H9 (cell line): ENCODE measurements around the gene CACNA1I. TPM values are rescaled to one million over a fixed set of nuclear protein-coding genes. Genes with fewer than 3 reads are reported as not detected.

Source experiments
- DNase-seq: peaks from one replicate; pipeline ENCODE4 v3.0.0-alpha.2; 2017
- H2AFZ ChIP-seq: one replicate; pipeline ENCODE4 v1.6.1; 2013; ENCODE audit warnings: mild to moderate bottlenecking, low read length, control low read depth, moderate library complexity
- H2AK5ac ChIP-seq: 2 replicates; pipeline ENCODE4 v1.6.1; 2013; ENCODE audit warnings: low read length, control low read depth, mixed read lengths; ENCODE audit not compliant: insufficient read length
- H2BK120ac ChIP-seq: one replicate; pipeline ENCODE4 v1.6.1; 2013; ENCODE audit warnings: low read depth, mild to moderate bottlenecking, low read length, control low read depth, inconsistent platforms; ENCODE audit not compliant: poor library complexity, severe bottlenecking
- H2BK12ac ChIP-seq: 2 replicates; pipeline ENCODE4 v1.6.1; 2013; ENCODE audit warnings: low read length, control low read depth, mixed read lengths, low read depth; ENCODE audit not compliant: insufficient read length
- H2BK15ac ChIP-seq: 2 replicates; pipeline ENCODE4 v1.6.1; 2013; ENCODE audit warnings: low read depth, low read length, control low read depth
- H2BK20ac ChIP-seq: one replicate; pipeline ENCODE4 v1.6.1; 2013; ENCODE audit warnings: low read depth, mild to moderate bottlenecking, low read length, control low read depth, inconsistent platforms; ENCODE audit not compliant: poor library complexity, severe bottlenecking
- H2BK5ac ChIP-seq: 2 replicates; pipeline ENCODE4 v1.6.1; 2013; ENCODE audit warnings: low read length, control low read depth, mixed read lengths; ENCODE audit not compliant: insufficient read length
- H3K14ac ChIP-seq: 2 replicates; pipeline ENCODE4 v1.6.1; 2013; ENCODE audit warnings: low read length, control low read depth; ENCODE audit not compliant: insufficient read depth
- H3K18ac ChIP-seq: 2 replicates; pipeline ENCODE4 v1.6.1; 2013; ENCODE audit warnings: low read depth, mild to moderate bottlenecking, mixed read lengths, low read length, control low read depth; ENCODE audit not compliant: insufficient read length
- H3K23ac ChIP-seq: 2 replicates; pipeline ENCODE4 v1.6.1; 2013; ENCODE audit warnings: low read length, control low read depth, mixed read lengths, low read depth; ENCODE audit not compliant: insufficient read length
- H3K23me2 ChIP-seq: 2 replicates; pipeline ENCODE4 v1.6.1; 2013; ENCODE audit warnings: low read depth, mild to moderate bottlenecking, mixed read lengths, low read length, control low read depth; ENCODE audit not compliant: insufficient read length, poor library complexity, severe bottlenecking
- H3K27ac ChIP-seq: 2 replicates; pipeline ENCODE4 v1.5.1; 2013; ENCODE audit warnings: low read length, control low read depth, mixed read lengths, low read depth; ENCODE audit not compliant: insufficient read length
- H3K27me3 ChIP-seq: 2 replicates; pipeline ENCODE4 v1.6.1; 2013; ENCODE audit warnings: low read length, control low read depth, inconsistent platforms; ENCODE audit not compliant: insufficient read depth
- H3K4ac ChIP-seq: 2 replicates; pipeline ENCODE4 v1.6.1; 2013; ENCODE audit warnings: low read depth, mild to moderate bottlenecking, control low read depth, inconsistent platforms, low read length, moderate library complexity
- H3K4me1 ChIP-seq: 2 replicates; pipeline ENCODE4 v1.6.1; 2013; ENCODE audit warnings: low read length, control low read depth, inconsistent platforms; ENCODE audit not compliant: insufficient read depth
- H3K4me2 ChIP-seq: 2 replicates; pipeline ENCODE4 v1.6.1; 2013; ENCODE audit warnings: low read length, control low read depth, mixed read lengths; ENCODE audit not compliant: insufficient read length, insufficient read depth
- H3K56ac ChIP-seq: 2 replicates; pipeline ENCODE4 v1.6.1; 2013; ENCODE audit warnings: low read depth, mild to moderate bottlenecking, mixed read lengths, low read length, control low read depth; ENCODE audit not compliant: insufficient read length
- H3K79me1 ChIP-seq: 2 replicates; pipeline ENCODE4 v1.6.1; 2013; ENCODE audit warnings: low read depth, mild to moderate bottlenecking, moderate library complexity, low read length, control low read depth, inconsistent platforms; ENCODE audit not compliant: insufficient read depth, poor library complexity, severe bottlenecking
- H3K79me2 ChIP-seq: 2 replicates; pipeline ENCODE4 v1.6.1; 2013; ENCODE audit warnings: low read length, control low read depth, inconsistent platforms; ENCODE audit not compliant: insufficient read depth
- H3K9ac ChIP-seq: 2 replicates; pipeline ENCODE4 v1.6.1; 2013; ENCODE audit warnings: low read length, control low read depth, mixed read lengths; ENCODE audit not compliant: insufficient read length; ENCODE audit errors: extremely low read depth
- H3K9me3 ChIP-seq: one replicate; pipeline ENCODE4 v1.6.1; 2013; ENCODE audit warnings: low read depth, low read length, inconsistent platforms; ENCODE audit not compliant: control insufficient read depth
- H3T11ph ChIP-seq: one replicate; pipeline ENCODE4 v1.6.1; 2013; ENCODE audit warnings: mild to moderate bottlenecking, low read length, control low read depth, inconsistent platforms
- H4K20me1 ChIP-seq: one replicate; pipeline ENCODE4 v1.6.1; 2013; ENCODE audit not compliant: control insufficient read depth, insufficient read length, insufficient read depth
- H4K5ac ChIP-seq: 2 replicates; pipeline ENCODE4 v1.6.1; 2013; ENCODE audit warnings: low read depth, mild to moderate bottlenecking, mixed read lengths, low read length, control low read depth; ENCODE audit not compliant: insufficient read length
- H4K8ac ChIP-seq: replicated peaks from 2 replicates; pipeline ENCODE4 v1.6.1; 2013; ENCODE audit warnings: low read length, control low read depth, mixed read lengths, low read depth; ENCODE audit not compliant: insufficient read length
- H4K91ac ChIP-seq: 2 replicates; pipeline ENCODE4 v1.6.1; 2013; ENCODE audit warnings: low read depth, mild to moderate bottlenecking, moderate library complexity, mixed read lengths, low read length, control low read depth; ENCODE audit not compliant: insufficient read length
- H3K27ac Mint-ChIP-seq, 3 experiments: 2 replicates in 2 of 3; 3 replicates in 1 of 3; pipeline ENCODE4 v1.8.0; 2020 to 2021; ENCODE audit warnings: mixed read lengths in 3 of 3, mild to moderate bottlenecking in 1 of 3, moderate library complexity in 1 of 3
- H3K27me3 Mint-ChIP-seq: 2 replicates; pipeline ENCODE4 v1.8.0; 2021; ENCODE audit warnings: low read depth, mild to moderate bottlenecking, moderate library complexity, mixed read lengths
- H3K36me3 Mint-ChIP-seq, 3 experiments: 2 replicates in 2 of 3; 3 replicates in 1 of 3; pipeline ENCODE4 v1.8.0; 2020 to 2021; ENCODE audit warnings: low read depth in 3 of 3, mixed read lengths in 3 of 3; ENCODE audit not compliant: insufficient read depth in 1 of 3
- H3K4me1 Mint-ChIP-seq, 2 experiments: 2 replicates each; pipeline ENCODE4 v1.8.0; 2020; ENCODE audit warnings: mixed read lengths in 2 of 2
- H3K4me3 Mint-ChIP-seq, 2 experiments: 2 replicates in 1 of 2; 3 replicates in 1 of 2; pipeline ENCODE4 v1.8.0; 2020 to 2021; ENCODE audit warnings: mild to moderate bottlenecking in 2 of 2, mixed read lengths in 2 of 2, moderate library complexity in 1 of 2
- H3K9me3 Mint-ChIP-seq, 2 experiments: 2 replicates in 1 of 2; 3 replicates in 1 of 2; pipeline ENCODE4 v1.8.0; 2020; ENCODE audit warnings: mild to moderate bottlenecking in 2 of 2, mixed read lengths in 2 of 2, moderate library complexity in 1 of 2
- CTCF ChIP-seq: fragments of 200-600 bp; sonication (generic); conservative IDR thresholded peaks from 3 replicates; pipeline ENCODE4 v1.8.0; 2021; ENCODE audit warnings: antibody characterized with exemption, mild to moderate bottlenecking
- WGBS: extraction: QIAGEN DNeasy Blood & Tissue Kit; methylation state at CpG from one replicate; pipeline ENCODE4 v1.1.7; 2013; ENCODE audit warnings: missing lambda C conversion rate, low lambda C conversion rate, mixed read lengths; ENCODE audit not compliant: insufficient read length; ENCODE audit errors: extremely low coverage; 5-methylcytosine and 5-hydroxymethylcytosine counted together
- total RNA-seq: library from RNA; stranded (reverse); gene quantifications from 2 replicates; pipeline ENCODE4 v1.2.1, GENCODE V29; 2021

The CACNA1I gene
- total RNA-seq, 1 experiment from 2014 or later: 0.50 TPM

GRCh38 chr22:39616051-39616450, 45.5 kb downstream of the CACNA1I start:
- H3K23ac ChIP-seq: no peak overlapping the region
- peaks cover 0 to 7% (median 4%) of the 10 kb centered on the region in 3 experiments; a peak in 2 of 7 replicates for H3K36me3 Mint-ChIP-seq
- H3K4me1 ChIP-seq: peaks cover 2% of the 10 kb centered on the region; the same call in 1 of the 2 replicates
- no peak overlapping the region for H2BK15ac ChIP-seq
- H3K9me3 ChIP-seq: no peaks in the 10 kb centered on the region
- no peak overlapping the region for H3K27ac Mint-ChIP-seq
- TF ChIP-seq CTCF: no peak
- H3K4ac ChIP-seq: no peak overlapping the region
- peaks cover 37% of the 10 kb centered on the region for H3K27me3 Mint-ChIP-seq
- no peak overlapping the region for H2BK12ac ChIP-seq
- no peak overlapping the region for H3K18ac ChIP-seq
- no peak overlapping the region for H2AFZ ChIP-seq
- no peak overlapping the region for H3K27ac ChIP-seq
- no CpG with 5 or more reads among the region's 9 CpGs for WGBS
- H3K9ac ChIP-seq: no peak overlapping the region
- H3K79me1 ChIP-seq: no peaks in the 10 kb centered on the region
- no peak overlapping the region for H3K56ac ChIP-seq
- no peak overlapping the region for H4K91ac ChIP-seq
- H2AK5ac ChIP-seq: no peak overlapping the region
- peaks cover 7 to 17% of the 10 kb centered on the region in 2 experiments for H3K9me3 Mint-ChIP-seq
- no peak overlapping the region for H2BK20ac ChIP-seq
- no peak overlapping the region for H3T11ph ChIP-seq
- no peak overlapping the region for H4K8ac ChIP-seq
- no peak overlapping the region for H3K14ac ChIP-seq
- peaks cover 2 to 27% of the 10 kb centered on the region in 2 experiments; a peak in 3 of 4 replicates for H3K4me1 Mint-ChIP-seq
- H3K27me3 ChIP-seq: no peaks in the 10 kb centered on the region; the same call in 1 of the 2 replicates
- H2BK120ac ChIP-seq: no peak overlapping the region
- H4K5ac ChIP-seq: no peak overlapping the region
- H3K23me2 ChIP-seq: no peaks in the 10 kb centered on the region
- no peak overlapping the region for H3K4me2 ChIP-seq
- H3K4me3 Mint-ChIP-seq: no peak overlapping the region
- no peaks in the 10 kb centered on the region for H3K79me2 ChIP-seq
- H2BK5ac ChIP-seq: no peak overlapping the region
- DNase-seq: no peak
- no peaks in the 10 kb centered on the region for H4K20me1 ChIP-seq
